Panc1 (cell line): ENCODE data around the gene ABCC1. TPM values are rescaled to one million over a fixed set of nuclear protein-coding genes. Genes with fewer than 3 reads are reported as not detected.
"Not testable (repeated sequence)": the region's sequence is repeated elsewhere in the genome, so short reads cannot be mapped to it uniquely, and the experiment has no call there.

Source experiments
- ATAC-seq: fragments of 200-7000 bp; cut with Tn5 transposase; 2 replicates; pipeline ENCODE4 v1.9.1; 2020; ENCODE audit warnings: mild to moderate bottlenecking, moderate library complexity
- BruUV-seq: library from RNA; stranded (reverse); fragments of 400-500 nt; replicated peaks from 2 replicates; lab custom pipeline; 2021; lab: Mats Ljungman, UMichigan
- CTCF ChIA-PET: fragments of 300-600 bp; sonication (Branson Sonifier 250); formaldehyde crosslinking; loops from one replicate; lab custom pipeline; 2022; ENCODE audit warnings: antibody characterized with exemption; lab: Charles Lee
- POLR2A ChIA-PET: fragments of 300-600 bp; sonication (Branson Sonifier 250); formaldehyde crosslinking; loops from one replicate; lab custom pipeline; 2022; ENCODE audit warnings: antibody characterized with exemption; lab: Charles Lee
- DNase-seq: peaks from one replicate; pipeline ENCODE4 v3.0.0-alpha.2; 2010; ENCODE audit warnings: low read depth, low spot score
- H3K27ac ChIP-seq: 2 replicates; pipeline ENCODE4 v1.5.1; 2011; ENCODE audit warnings: mild to moderate bottlenecking, low read length, inconsistent platforms
- H3K27me3 ChIP-seq: fragments of 200-500 bp; sonication (Bioruptor generic); 2 replicates; pipeline ENCODE4 v1.6.0; 2014; ENCODE audit warnings: low read length, inconsistent platforms; ENCODE audit not compliant: control insufficient read depth, insufficient read depth
- H3K36me3 ChIP-seq: fragments of 200-500 bp; sonication (Bioruptor generic); 2 replicates; pipeline ENCODE4 v1.5.1; 2014; ENCODE audit warnings: inconsistent platforms, mild to moderate bottlenecking, low read length, moderate library complexity; ENCODE audit not compliant: control insufficient read depth, insufficient read depth
- H3K4me1 ChIP-seq: 2 replicates; pipeline ENCODE4 v1.5.1; 2011; ENCODE audit warnings: inconsistent platforms, mild to moderate bottlenecking, low read length, moderate library complexity; ENCODE audit not compliant: control insufficient read depth, insufficient read depth
- H3K4me3 ChIP-seq, 2 experiments: 2 replicates each; pipeline ENCODE4 v1.5.1; 2011 to 2012; ENCODE audit warnings: low read depth in 2 of 2, low read length in 2 of 2, mild to moderate bottlenecking in 2 of 2, inconsistent platforms in 1 of 2, moderate library complexity in 1 of 2
- H3K9me3 ChIP-seq: fragments of 200-500 bp; sonication (Bioruptor generic); 2 replicates; pipeline ENCODE4 v1.5.1; 2014; ENCODE audit warnings: low read depth, mild to moderate bottlenecking, inconsistent platforms, low read length, moderate library complexity; ENCODE audit not compliant: control insufficient read depth, insufficient read depth
- POLR2AphosphoS5 ChIP-seq: IDR thresholded peaks from 2 replicates; pipeline ENCODE4 v1.6.1; 2012; ENCODE audit warnings: mild to moderate bottlenecking, low read depth, low read length, moderate library complexity
- SIN3A ChIP-seq: IDR thresholded peaks from 2 replicates; pipeline ENCODE4 v1.6.1; 2012; ENCODE audit warnings: low read depth, mild to moderate bottlenecking, low read length, moderate library complexity, borderline replicate concordance; ENCODE audit not compliant: insufficient read depth
- TCF7L2 ChIP-seq: IDR thresholded peaks from 2 replicates; pipeline ENCODE4 v1.6.1; 2011; ENCODE audit warnings: mild to moderate bottlenecking, low read depth, low read length, inconsistent platforms
- in situ Hi-C: cut with HindIII; loops from 2 replicates; pipeline ENCODE4 v1.10.0; 2016; ENCODE audit warnings: low sequenced_read_pairs, low pct_unique_long_range_greater_than_20kb
- intact Hi-C: fragments of 100-400 bp; cut with micrococcal nuclease; formaldehyde crosslinking; loops from one replicate; pipeline ENCODE4 v1.10.0; 2022; ENCODE audit not compliant: unreplicated experiment
- total RNA-seq: library from RNA; stranded (reverse); gene quantifications from one replicate; pipeline ENCODE4 v1.2.1, GENCODE V29; 2021; ENCODE audit not compliant: unreplicated experiment
- TF ChIP-seq, protein P1 (sequence below), 2 experiments: IDR thresholded peaks; 2 replicates each; pipeline ENCODE4 v1.6.1; 2011 to 2012; ENCODE audit warnings: low read depth in 2 of 2, control low read depth in 1 of 2, low read length in 1 of 2, mild to moderate bottlenecking in 1 of 2, moderate library complexity in 1 of 2; ENCODE audit not compliant: insufficient read depth in 1 of 2

Gene ABCC1
- total RNA-seq, 1 experiment from 2014 or later, result 296 TPM

DNA sequence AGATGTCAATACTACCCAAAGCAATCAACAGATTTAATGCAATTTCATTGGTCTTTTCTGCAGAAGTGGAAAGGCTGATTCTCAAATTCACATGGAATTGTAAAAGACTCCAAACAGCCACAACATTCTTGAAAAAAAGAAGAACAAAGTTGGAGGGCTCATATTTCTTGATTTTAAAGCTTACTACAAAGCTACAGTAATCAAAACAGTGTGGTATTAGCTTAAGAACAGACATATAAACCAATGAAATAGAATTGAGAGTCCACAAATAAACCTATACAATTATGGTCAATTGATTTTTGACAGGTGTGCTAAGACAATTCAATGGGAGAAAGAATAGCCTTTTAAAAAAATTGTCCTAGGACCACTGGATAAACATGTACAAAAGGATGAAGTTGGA lies 14.4 kb upstream of the ABCC1 start:
- CTCF ChIA-PET, result interaction anchor here (1.0 kb wide), 1 partner anchor 60 kb away, joined by 4 read pairs; no protein-coding TSS in a partner anchor
- TF ChIP-seq SIN3A, result no peak
- no peak for TF ChIP-seq POLR2AphosphoS5
- TF ChIP-seq, protein P1, sequence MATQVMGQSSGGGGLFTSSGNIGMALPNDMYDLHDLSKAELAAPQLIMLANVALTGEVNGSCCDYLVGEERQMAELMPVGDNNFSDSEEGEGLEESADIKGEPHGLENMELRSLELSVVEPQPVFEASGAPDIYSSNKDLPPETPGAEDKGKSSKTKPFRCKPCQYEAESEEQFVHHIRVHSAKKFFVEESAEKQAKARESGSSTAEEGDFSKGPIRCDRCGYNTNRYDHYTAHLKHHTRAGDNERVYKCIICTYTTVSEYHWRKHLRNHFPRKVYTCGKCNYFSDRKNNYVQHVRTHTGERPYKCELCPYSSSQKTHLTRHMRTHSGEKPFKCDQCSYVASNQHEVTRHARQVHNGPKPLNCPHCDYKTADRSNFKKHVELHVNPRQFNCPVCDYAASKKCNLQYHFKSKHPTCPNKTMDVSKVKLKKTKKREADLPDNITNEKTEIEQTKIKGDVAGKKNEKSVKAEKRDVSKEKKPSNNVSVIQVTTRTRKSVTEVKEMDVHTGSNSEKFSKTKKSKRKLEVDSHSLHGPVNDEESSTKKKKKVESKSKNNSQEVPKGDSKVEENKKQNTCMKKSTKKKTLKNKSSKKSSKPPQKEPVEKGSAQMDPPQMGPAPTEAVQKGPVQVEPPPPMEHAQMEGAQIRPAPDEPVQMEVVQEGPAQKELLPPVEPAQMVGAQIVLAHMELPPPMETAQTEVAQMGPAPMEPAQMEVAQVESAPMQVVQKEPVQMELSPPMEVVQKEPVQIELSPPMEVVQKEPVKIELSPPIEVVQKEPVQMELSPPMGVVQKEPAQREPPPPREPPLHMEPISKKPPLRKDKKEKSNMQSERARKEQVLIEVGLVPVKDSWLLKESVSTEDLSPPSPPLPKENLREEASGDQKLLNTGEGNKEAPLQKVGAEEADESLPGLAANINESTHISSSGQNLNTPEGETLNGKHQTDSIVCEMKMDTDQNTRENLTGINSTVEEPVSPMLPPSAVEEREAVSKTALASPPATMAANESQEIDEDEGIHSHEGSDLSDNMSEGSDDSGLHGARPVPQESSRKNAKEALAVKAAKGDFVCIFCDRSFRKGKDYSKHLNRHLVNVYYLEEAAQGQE (IDR thresholded peaks at IDR 0.05; ENCODE audit: insufficient read depth in 1 of 2, low read depth in 2 of 2, low read length in 1 of 2), result no peak
- no peaks in the 10 kb centered on the region for H3K27me3 ChIP-seq
- H3K27ac ChIP-seq, result no peak overlapping the region
- in situ Hi-C loops, result no loop called here
- POLR2A ChIA-PET, result no interaction called here
- no peaks in the 10 kb centered on the region for H3K4me1 ChIP-seq
- no peaks in the 10 kb centered on the region for H3K36me3 ChIP-seq
- BruUV-seq, result no TSS peak
- no peaks in the 10 kb centered on the region for H3K9me3 ChIP-seq
- DNase-seq (no peak), ATAC-seq (no peak)
- intact Hi-C loops, result no loop called here
- H3K4me3 ChIP-seq, result no peak overlapping the region

DNA sequence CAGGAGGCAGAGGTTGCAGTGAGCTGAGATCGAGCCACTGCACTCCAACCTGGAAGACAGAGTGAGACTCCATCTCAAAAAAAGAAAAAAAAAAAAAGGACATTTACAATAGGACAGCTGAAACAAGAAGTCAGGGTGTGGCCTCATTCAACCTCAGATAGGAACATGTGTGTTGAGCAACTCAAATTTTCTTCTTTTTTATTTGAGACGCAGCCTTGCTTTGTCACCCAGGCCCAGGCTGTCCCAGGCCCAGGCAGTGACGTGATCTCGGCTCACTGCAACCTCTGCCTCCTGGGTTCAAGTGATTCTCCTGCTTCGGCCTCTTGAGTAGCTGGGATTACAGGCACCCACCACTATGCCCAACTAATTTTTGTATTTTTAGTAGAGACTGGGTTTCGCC lies 12.6 kb upstream of the ABCC1 start:
- DNase-seq, H3K4me3 ChIP-seq, H3K27me3 ChIP-seq, H3K4me1 ChIP-seq, H3K36me3 ChIP-seq, H3K27ac ChIP-seq, CTCF ChIA-PET, intact Hi-C loops, in situ Hi-C loops, BruUV-seq, ATAC-seq, H3K9me3 ChIP-seq: not testable (repeated sequence)
- POLR2A ChIA-PET, result interaction anchor here (0.6 kb wide), 1 partner anchor 54 kb away, joined by 5 read pairs; no protein-coding TSS in a partner anchor

DNA sequence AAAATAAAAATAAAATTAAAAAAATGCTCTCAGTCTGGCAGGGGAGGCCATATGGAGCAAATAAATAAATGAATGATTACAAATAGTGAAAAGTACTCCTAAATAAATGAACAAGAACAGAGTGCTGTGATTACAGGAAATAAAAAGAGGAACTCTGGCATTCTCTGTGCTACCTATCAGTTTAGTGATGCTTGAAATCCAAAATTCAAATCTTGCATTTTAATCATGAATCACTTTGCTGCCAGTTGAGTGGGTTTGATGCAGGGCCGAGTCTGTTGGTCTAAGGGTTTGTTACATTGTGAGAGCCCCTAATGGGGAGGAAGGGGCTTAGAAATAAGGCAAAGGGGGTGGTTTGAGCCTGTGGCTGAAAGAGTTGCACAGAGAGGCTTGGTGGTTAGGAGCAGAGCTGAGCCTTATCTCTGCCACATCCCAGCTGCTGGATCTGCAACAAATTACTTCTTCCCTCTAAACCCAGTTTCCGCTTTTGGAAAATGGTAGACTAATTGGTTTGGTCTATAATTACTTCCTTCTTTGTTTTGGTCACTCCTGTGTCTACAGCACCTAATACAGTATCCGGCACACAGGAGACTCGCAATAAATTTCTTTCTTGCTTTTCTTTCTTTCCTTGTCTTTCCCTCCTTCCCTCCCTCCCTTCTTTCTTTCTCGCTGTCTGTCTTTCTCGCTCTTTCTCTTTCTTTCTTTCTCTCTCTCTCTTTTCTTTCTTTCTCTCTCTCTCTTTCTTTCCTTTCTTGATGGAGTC lies 6.3 kb upstream of the ABCC1 start:
- Histone ChIP-seq H3K27me3 (no peaks in the 10 kb centered on the region), H3K4me3 (no peak overlapping the region), H3K9me3 (no peaks in the 10 kb centered on the region), H3K27ac (peak overlapping the region; percentile 62), H3K4me1 (peaks cover 34% of the 10 kb centered on the region), H3K36me3 (no peaks in the 10 kb centered on the region)
- no peak for DNase-seq
- BruUV-seq, result no TSS peak
- ATAC-seq, result no peak
- CTCF ChIA-PET, result interaction anchor here (0.7 kb wide), 1 partner anchor 80 kb away, joined by 3 read pairs; no protein-coding TSS in a partner anchor
- TF ChIP-seq SIN3A, result no peak
- TF ChIP-seq TCF7L2, result no peak
- TF ChIP-seq, protein P1 (IDR thresholded peaks at IDR 0.05; ENCODE audit: insufficient read depth in 1 of 2, low read depth in 2 of 2, low read length in 1 of 2), result no peak
- no peak for TF ChIP-seq POLR2AphosphoS5
- intact Hi-C loops, result no loop called here
- POLR2A ChIA-PET, result no interaction called here
- in situ Hi-C loops, result no loop called here
